Breast epithelium (tissue), 4 donors: ENCODE data around the gene ZDHHC4. TPM values are rescaled to one million over a fixed set of nuclear protein-coding genes. Genes with fewer than 3 reads are reported as not detected.
A peak's percentile ranks its signal among the peaks of the same experiment; 100 is the strongest.

Experiments used
- DNase-seq, 2 donors: peaks; one replicate each; pipeline ENCODE4 v3.0.0-alpha.2; 2019; ENCODE audit warnings: low spot score in 2 of 2
- H3K27ac ChIP-seq, 2 donors: fragments of 200-600 bp; sonication (generic) in 1 of 2; one replicate each; pipeline ENCODE4 v1.5.1; 2016 to 2019; ENCODE audit warnings: mild to moderate bottlenecking in 1 of 2
- H3K27me3 ChIP-seq, 2 donors: fragments of 200-600 bp; sonication (generic) in 1 of 2; one replicate each; pipeline versions ENCODE4 v1.5.1 to v1.6.0; 2017 to 2019; ENCODE audit warnings: control low read depth in 1 of 2, mild to moderate bottlenecking in 1 of 2
- H3K36me3 ChIP-seq: fragments of 200-600 bp; one replicate; pipeline ENCODE4 v1.5.1; 2019
- H3K4me1 ChIP-seq, 2 donors: fragments of 200-600 bp; sonication (generic); one replicate each; pipeline ENCODE4 v1.5.1; 2016 to 2019; ENCODE audit warnings: control low read depth in 1 of 2
- H3K4me3 ChIP-seq, 3 donors: fragments of 200-600 bp; sonication (generic); 1 replicate in 2 of 3; 2 replicates in 1 of 3; pipeline ENCODE4 v1.5.1; 2016 to 2019; ENCODE audit warnings: mild to moderate bottlenecking in 3 of 3, moderate library complexity in 2 of 3
- H3K9me3 ChIP-seq, 2 donors: fragments of 200-600 bp; sonication (generic) in 1 of 2; one replicate each; pipeline ENCODE4 v1.5.1; 2016 to 2019; ENCODE audit warnings: control low read depth in 1 of 2
- POLR2A ChIP-seq: fragments of 450-650 bp; IDR thresholded peaks from one replicate; pipeline ENCODE4 v1.6.1; 2016; ENCODE audit warnings: antibody characterized with exemption, mild to moderate bottlenecking, moderate library complexity
- POLR2AphosphoS5 ChIP-seq, 3 donors: sonication (generic); formaldehyde crosslinking; IDR thresholded peaks; one replicate each; pipeline ENCODE4 v1.6.1; 2017; ENCODE audit warnings: antibody characterized with exemption in 3 of 3
- intact Hi-C: fragments of 100-400 bp; cut with DNase I; formaldehyde crosslinking; loops from one replicate; pipeline ENCODE4 v1.15.1; 2023; ENCODE audit warnings: low total_unique reads
- total RNA-seq, 3 donors: library from RNA; depleted of rRNA; stranded (reverse); fragments of >200 nt; gene quantifications; one replicate each; pipeline ENCODE4 v1.1.0, GENCODE V29; 2016
- TF ChIP-seq, protein P1 (sequence below), 3 donors: fragments of 450-650 bp; IDR thresholded peaks; one replicate each; pipeline ENCODE4 v1.5.1; 2016 to 2017; ENCODE audit warnings: antibody characterized with exemption in 3 of 3, mild to moderate bottlenecking in 3 of 3, moderate library complexity in 3 of 3

ZDHHC4 gene
- total RNA-seq, 3 donors from 2014 or later: 43.2 to 60.6 (median 43.3) TPM

DNA sequence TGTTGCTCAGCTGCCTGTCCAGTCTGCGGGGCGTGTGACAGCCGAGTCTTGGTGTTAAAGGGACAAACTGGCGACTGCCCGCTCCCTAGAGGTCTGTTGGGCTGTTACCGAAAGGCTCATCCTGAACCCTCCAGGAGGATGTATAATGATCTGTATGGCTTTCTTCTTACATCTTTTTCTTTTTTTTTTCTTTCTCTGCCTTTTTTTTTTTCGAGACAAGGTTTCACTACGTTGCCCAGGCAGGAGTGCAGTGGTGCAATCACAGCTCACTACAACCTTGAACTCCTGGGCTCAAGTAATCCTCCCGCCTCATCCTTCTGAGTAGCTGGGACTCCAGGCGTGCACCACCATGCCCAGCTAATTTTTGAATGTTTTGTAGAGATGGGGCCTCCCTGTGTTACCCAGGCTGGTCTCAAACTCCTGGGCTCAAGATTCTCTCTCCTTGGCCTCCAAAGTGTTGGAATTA is 13.4 kb downstream of the ZDHHC4 start:
- H3K27ac ChIP-seq: peak overlapping the region; percentile 74 to 79
- no peaks in the 10 kb centered on the region for H3K27me3 ChIP-seq

DNA sequence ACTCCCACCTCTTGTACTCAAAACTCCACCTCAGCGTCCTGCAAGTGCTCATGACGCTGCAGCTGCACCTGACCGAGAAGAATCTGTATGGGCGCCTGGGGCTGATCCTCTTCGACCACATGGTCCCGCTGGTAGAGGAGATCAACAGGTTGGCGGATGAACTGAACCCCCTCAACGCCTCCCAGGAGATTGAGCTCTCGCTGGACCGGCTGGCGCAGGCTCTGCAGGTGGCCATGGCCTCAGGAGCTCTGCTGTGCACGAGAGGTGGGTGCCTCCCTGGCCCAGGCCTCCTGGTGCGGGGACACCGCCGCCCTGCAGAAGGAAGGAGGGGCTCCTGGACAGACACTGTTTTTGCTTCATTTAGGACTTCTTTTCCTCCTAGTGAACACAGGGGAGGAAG is 22.8 kb downstream of the ZDHHC4 start:
- no peaks in the 10 kb centered on the region for H3K9me3 ChIP-seq
- no peak for DNase-seq
- TF ChIP-seq POLR2A: no peak
- no peak for TF ChIP-seq POLR2AphosphoS5 (IDR thresholded peaks at IDR 0.05)
- TF ChIP-seq, protein P1, sequence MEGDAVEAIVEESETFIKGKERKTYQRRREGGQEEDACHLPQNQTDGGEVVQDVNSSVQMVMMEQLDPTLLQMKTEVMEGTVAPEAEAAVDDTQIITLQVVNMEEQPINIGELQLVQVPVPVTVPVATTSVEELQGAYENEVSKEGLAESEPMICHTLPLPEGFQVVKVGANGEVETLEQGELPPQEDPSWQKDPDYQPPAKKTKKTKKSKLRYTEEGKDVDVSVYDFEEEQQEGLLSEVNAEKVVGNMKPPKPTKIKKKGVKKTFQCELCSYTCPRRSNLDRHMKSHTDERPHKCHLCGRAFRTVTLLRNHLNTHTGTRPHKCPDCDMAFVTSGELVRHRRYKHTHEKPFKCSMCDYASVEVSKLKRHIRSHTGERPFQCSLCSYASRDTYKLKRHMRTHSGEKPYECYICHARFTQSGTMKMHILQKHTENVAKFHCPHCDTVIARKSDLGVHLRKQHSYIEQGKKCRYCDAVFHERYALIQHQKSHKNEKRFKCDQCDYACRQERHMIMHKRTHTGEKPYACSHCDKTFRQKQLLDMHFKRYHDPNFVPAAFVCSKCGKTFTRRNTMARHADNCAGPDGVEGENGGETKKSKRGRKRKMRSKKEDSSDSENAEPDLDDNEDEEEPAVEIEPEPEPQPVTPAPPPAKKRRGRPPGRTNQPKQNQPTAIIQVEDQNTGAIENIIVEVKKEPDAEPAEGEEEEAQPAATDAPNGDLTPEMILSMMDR (IDR thresholded peaks at IDR 0.05): no peak
- H3K4me3 ChIP-seq: no peak overlapping the region
- intact Hi-C loops: no loop called here
- H3K27ac ChIP-seq: no peak overlapping the region
- peaks cover 8% of the 10 kb centered on the region for H3K36me3 ChIP-seq
- H3K27me3 ChIP-seq: no peaks in the 10 kb centered on the region
- no peaks in the 10 kb centered on the region for H3K4me1 ChIP-seq

More for the DNA sequence above, 13.4 kb downstream of the ZDHHC4 start:
- TF ChIP-seq POLR2AphosphoS5 (IDR thresholded peaks at IDR 0.05): no peak
- no peak for TF ChIP-seq POLR2A
- TF ChIP-seq, protein P1 (IDR thresholded peaks at IDR 0.05): no peak
- Histone ChIP-seq H3K4me1 (peaks cover 0 to 2% of the 10 kb centered on the region in 2 donors), H3K4me3 (peak overlapping the region; percentile 61 to 90 (median 83)), H3K9me3 (no peaks in the 10 kb centered on the region), H3K36me3 (no peaks in the 10 kb centered on the region)
- DNase-seq: no peak
- intact Hi-C loops: no loop called here

DNA sequence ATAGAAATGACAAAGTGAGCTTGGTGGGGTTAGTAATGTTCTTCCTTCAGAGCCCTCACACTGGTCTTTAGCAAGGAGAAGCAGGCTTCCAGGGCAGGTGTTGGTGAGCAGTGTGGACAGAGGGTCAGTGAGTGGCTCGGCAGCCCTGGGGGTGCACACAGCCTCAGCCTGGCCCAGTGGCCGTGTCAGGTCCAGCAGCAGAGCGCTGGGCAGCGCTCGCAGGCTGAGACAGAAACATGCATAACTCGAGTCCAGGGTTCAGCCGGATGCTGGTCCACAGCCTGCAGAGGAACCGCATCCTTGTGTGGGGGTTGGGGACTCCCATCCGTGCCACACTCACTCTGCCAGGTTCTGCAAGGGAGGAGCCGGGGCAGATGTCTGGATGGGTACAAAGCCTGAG is 27.2 kb downstream of the ZDHHC4 start:
- Histone ChIP-seq H3K4me3 (no peak overlapping the region), H3K36me3 (peaks cover 8% of the 10 kb centered on the region), H3K9me3 (no peaks in the 10 kb centered on the region), H3K4me1 (no peaks in the 10 kb centered on the region), H3K27ac (no peak overlapping the region), H3K27me3 (no peaks in the 10 kb centered on the region)
- no peak for TF ChIP-seq POLR2AphosphoS5 (IDR thresholded peaks at IDR 0.05)
- TF ChIP-seq POLR2A: no peak
- TF ChIP-seq, protein P1 (IDR thresholded peaks at IDR 0.05): no peak
- DNase-seq: no peak
- intact Hi-C loops: no loop called here

DNA sequence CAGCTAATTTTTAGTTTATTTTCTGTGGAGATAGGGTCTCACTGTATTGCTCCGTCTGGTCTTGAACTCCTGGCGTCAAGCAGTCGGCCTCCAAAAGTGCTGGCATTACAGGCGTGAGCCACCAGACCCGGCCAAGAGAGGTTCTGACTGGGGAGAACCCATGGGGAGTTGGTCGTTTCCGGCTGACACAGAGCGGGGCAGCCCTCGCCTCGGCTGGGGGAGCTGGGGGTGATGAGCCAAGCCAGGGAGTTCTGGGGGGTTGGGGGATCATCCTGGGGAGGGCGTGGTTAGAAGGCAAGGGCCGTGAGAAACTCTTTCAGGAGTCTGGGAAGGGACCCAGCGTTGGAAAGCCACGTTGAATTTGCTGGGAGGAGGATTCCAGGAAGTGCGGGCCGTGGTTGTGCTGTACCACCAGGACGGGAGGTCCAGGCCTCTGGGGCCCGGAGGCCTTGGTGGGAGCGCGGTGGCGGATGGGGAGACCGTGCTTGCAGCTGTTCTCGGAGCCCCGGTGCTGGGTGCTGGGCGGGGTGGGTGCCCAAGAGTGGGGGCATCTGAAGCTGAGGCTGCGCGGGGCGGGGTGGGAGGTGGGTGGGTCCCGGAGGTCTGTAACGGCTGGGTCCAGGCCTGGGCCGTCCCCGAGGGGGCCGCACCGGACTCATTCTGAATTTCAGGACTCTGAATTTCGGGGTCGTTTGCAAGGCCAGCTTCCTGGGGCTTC is 29.8 kb downstream of the ZDHHC4 start:
- Histone ChIP-seq H3K27me3 (no peaks in the 10 kb centered on the region), H3K4me1 (no peaks in the 10 kb centered on the region), H3K27ac (no peak overlapping the region), H3K4me3 (no peak overlapping the region), H3K36me3 (no peaks in the 10 kb centered on the region), H3K9me3 (no peaks in the 10 kb centered on the region)
- intact Hi-C loops: no loop called here
- no peak for TF ChIP-seq POLR2AphosphoS5 (IDR thresholded peaks at IDR 0.05)
- TF ChIP-seq, protein P1 (IDR thresholded peaks at IDR 0.05): no peak
- TF ChIP-seq POLR2A: no peak
- no peak for DNase-seq

DNA sequence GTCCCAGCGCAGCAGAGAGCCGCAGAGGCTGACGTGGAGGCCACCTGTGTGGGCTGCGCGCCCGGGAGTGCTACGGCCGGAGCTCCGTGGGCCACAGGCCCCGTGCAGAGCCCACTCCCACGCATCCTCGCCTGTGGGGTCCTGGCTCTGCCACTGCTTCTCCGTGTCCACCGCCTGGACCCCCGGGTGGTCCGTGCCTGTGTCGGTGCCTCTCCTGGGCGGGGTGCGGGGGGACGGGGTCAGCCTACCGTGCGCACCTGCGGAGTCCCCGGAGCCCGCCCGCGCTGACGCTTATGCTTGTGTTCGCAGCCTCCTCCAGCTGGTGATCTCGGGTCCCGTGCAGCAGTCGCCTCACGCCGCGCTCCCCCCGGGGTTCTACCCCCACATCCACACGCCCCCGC is 30.4 kb downstream of the ZDHHC4 start:
- Histone ChIP-seq H3K27me3 (no peaks in the 10 kb centered on the region), H3K27ac (no peak overlapping the region), H3K36me3 (no peaks in the 10 kb centered on the region), H3K4me3 (no peak overlapping the region), H3K9me3 (no peaks in the 10 kb centered on the region), H3K4me1 (no peaks in the 10 kb centered on the region)
- intact Hi-C loops: no loop called here
- TF ChIP-seq POLR2A (no peak), POLR2AphosphoS5 (IDR thresholded peaks at IDR 0.05) (no peak)
- TF ChIP-seq, protein P1 (IDR thresholded peaks at IDR 0.05): no peak
- no peak for DNase-seq
